Measurements from ENCODE around the gene ANKLE1.

The ANKLE1 gene

DNA sequence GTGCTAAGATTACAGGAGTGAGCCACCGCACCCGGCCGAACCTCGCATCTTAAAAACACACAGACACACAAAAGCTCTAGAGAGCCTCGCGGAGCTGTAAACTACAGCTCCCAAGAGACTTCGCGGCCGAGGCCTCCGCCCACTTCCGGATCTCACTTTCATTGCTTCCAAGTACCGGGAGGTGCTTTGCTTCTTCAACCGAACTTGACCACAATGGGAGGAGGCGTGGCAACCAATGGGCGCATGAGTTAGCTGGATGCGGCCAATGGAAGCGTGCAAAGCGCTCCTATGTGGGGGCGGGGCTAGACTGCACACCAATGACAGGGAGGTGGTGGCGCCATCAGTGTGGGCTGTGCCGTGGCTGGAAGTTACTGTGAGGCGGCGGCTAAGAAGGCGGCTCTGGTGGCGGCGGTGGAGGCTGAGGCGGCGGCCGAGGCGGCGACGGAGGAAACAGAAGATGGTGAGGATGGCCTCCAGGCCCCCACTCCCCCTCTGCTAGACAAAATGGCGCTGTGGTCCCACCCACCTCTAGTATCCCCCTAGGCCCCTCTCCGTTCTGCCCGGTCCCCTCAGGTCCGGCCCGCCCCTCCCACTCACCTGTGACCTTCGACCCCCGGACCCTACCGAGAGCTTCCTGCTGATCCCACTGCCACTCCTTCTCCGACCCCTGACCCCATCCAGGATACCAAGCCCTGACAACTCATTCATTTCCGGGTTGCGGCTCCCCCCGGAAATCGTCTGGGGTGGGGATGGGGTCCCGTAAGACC lies 27.7 kb downstream of the ANKLE1 start, which contains the start of gene DDA1:
Gene DDA1, plus strand, starts transcription at position 366 of the 767 bp plus-strand sequence. Its CDS starts 92 bp downstream, at position 458.
- peak; percentile 95 for DNase-seq

GRCh38 chr19:17309965-17310461 lies 28.3 kb downstream of the ANKLE1 start:
- no peak for DNase-seq

DNA sequence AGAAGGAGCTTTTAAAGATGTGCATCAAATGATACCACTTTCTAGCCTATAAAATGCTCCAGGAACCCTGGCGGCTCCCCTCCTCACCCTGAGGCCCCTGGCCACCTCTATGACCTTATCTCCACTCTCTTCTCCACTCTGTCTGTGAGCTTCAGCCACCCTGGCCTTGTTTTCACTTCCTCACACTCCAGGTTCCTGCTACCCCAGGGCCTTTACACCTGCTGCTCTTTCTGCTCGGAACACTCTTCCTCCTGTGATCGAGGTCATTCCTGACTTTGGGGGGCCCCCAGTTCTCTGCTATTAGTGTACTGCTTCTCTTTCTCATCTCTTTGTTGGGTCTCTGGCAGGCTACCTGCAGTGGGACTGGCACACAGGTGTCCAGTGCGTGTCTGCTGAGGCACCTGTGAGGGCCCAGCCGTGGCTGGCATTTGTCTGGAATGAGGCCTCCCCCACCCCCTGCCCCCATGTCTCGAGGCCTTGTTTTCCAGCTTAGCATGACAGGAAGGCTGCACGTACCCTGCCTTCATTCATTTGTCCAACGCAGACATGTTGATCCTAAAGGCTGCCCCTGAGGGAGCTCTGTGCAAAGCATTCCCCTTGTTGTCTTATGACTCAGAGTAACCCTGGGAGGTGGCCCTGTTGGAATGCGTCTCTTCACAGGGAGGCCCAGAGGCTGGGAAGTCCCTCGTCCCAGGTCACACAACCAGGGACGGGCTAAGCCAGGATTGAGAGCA lies 29.9 kb downstream of the ANKLE1 start:
- no peak for DNase-seq

GRCh38 chr19:17312189-17313113 lies 30.8 kb downstream of the ANKLE1 start:
- no peak for DNase-seq

GRCh38 chr19:17314007-17314593 lies 32.4 kb downstream of the ANKLE1 start:
- no peak for DNase-seq

GRCh38 chr19:17318966-17319365 lies 37.3 kb downstream of the ANKLE1 start:
- no peak for DNase-seq

- no peak for DNase-seq
These were observed 38.0 kb downstream of the ANKLE1 start for GRCh38 chr19:17319473-17320238.

GRCh38 chr19:17320435-17320834 lies 38.7 kb downstream of the ANKLE1 start:
- no peak for DNase-seq

DNA sequence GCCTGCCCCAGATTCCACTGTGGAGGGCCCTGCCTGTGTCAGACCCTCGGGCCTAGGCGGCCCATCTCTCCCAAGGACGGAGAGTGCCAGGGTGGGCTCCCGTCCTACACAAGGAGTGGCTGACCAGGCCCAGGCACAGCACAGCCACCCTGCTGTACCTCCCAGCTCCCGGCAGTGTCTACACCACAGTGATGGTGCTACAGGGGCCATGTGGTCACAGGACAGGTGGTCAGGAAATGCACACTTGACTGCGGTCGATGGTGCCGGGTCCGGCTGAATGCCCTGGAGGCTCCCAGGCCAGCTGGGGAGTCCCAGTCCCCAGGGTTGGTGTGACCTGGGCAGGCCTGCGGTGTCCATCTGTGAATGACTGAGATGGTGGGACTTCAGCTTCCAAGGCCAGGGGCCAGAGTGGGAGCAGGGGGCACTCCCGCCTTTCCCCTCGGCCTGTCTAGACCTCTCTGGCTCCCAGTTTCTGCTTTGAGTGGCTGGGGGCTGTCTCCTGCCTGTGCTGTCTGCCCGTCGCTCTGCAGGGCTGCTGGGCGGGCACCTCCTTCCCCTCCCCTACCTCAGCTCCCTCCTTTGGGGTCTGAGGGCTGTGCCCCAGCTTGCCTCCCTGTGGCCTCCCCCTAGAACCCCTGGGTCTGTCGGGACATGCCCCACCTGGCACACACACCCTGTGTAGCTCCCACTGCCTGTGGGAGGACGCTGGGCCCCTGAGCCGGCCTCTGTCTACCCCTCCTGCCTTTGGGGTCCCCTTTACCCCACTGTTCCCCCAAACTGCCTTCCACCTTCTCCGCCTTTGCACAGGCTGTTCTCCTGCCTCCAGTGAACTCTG lies 40.2 kb downstream of the ANKLE1 start:
- no peak for DNase-seq

GRCh38 chr19:17322854-17323253 lies 41.2 kb downstream of the ANKLE1 start:
- no peak for DNase-seq

- DNase-seq, result no peak
These were observed 41.7 kb downstream of the ANKLE1 start for GRCh38 chr19:17323300-17323963.

DNA sequence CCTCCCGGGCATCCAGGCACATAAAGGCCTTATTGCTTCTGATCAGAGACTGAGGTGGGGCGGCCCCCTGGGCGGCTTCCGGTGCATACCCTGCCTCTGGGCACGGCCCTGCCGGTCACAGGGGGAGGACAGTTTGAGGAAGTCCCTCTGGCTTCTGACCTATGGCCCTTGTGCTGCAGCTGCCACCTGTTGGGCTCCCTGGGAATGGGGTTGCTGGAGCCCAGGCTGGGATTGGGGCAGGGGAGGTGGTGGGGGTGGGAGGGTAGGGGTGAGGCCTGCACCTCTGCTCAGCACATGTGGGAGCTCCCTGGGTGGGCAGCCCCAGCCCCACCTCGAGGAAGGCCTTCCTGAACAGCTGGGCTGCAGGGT lies 42.2 kb downstream of the ANKLE1 start:
- DNase-seq, result no peak

GRCh38 chr19:17324357-17325114 lies 42.8 kb downstream of the ANKLE1 start:
- no peak for DNase-seq

DNA sequence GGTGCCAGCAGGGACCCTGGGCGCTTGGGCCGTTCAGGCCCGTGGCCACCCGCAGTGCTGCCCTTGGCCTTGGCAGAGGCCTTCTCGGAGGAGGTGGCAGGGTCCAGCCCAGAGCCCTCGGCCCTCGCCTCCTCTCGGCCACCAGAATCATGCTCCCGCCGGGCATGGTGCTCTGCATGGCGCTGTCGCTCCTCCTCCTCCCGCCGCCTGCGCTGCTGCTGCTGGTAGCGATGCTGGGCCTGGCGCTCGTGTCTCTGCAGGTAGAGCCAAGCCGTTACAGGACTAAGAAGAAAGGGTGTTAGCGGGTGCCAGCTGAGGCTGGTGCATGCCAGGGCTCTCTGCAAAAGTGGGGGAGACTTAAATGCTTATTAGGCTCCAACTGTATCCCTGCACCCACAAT lies 43.4 kb downstream of the ANKLE1 start:
- DNase-seq, result no peak

DNA sequence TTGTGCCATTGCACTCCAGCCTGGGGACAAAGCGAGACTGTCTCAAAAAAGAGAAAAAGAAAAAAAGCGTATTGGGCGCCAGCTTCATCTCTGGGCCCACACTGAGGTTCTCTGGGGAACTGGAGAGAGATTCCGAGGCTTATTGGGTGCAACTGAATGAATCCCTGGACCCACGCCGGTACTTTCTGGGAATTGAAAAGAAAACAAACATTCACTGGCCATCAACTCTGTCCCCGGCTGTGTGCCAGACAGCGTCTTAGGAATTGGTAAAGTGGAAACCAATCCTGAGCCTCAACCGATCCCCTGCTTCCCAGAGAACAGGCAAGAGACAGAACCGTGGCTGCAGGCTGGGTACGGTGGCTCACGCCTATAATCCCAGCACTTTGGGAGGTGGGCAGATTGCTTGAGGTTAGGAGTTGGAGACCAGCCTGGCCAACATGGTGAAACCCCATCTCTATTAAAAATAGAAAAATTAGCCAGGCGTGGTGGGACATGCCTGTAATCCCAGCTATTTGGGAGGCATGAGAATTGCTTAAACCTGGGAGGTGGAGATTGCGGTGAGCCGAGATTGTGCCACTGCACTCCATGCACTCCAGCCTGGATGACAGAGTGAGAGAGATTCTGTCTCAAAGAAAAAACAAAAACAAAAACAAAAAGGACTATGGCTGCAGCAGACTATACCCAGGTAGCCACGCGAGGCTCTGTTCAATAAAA lies 44.3 kb downstream of the ANKLE1 start:
- DNase-seq, result no peak

DNA sequence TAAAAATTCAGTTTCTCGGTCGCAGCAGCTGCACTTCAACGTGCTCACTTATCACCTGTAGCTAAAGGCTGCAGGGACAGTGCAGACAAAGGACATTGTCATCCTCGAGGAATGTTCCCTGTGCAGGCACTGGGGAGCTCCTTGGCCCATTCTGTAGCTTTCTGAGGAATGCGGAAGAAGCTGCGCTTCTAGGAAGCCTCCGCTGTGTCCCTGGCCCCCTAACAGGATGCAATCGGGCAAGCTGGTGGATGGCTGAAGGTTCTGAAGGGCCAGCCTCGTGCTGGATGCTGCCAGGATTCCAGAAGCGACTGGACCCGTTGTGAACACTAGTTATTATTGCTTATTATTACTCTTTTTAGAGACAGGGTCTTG lies 44.9 kb downstream of the ANKLE1 start:
- no peak for DNase-seq

GRCh38 chr19:17327068-17327653 lies 45.5 kb downstream of the ANKLE1 start:
- DNase-seq, result no peak
